NCI-H510A (cell line): ENCODE results near the gene LBX1.
A peak's percentile ranks its signal among the peaks of the same experiment; 100 is the strongest.

Experiments
- DNase-seq: peaks from one replicate; lab custom pipeline; 2025; lab: John Stamatoyannopoulos, UW

Gene LBX1

DNA sequence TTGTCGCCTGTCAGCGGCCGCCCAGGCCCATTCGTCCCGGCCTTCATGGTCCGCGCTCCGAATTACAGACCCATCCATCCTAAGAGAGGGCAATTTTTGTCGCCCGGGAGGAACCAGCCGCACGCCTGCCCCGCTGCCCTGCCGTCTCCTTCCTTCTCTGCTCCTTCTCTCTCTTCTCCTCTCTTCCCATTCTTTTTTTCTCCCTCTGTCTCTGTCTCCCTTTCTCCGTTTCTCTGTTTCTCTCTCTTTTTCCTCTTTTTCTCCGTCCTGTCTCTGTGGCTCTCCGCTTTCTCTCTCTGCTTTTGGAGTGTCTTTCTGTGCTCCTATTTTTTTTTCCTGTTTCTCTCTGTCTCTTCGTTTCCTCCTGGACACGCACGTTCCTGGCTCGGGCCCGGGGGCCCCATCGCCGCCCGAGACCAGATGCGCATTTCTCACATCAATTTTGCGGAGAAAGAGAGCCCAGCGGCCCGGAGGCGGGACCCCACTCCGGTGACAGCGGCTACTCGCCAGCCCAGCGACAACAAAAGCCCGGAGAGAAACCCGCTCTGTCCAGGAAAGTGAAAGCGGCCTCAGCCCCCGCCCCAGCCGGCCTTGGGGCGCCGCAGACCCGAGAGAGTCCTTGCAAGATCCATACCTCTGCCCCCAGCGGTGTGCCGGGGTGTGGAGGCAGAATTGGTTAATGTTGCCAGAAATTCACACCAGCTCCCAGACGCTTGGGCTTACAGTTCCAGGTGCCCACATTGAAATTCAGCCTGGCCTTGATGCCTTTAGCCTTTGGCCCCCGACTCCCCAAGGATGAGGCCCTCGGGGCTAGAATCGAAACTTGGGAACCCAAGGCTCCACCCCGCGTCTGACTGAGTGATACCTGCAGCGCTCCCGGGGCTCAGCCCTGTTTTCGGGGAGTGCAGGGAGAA is 4.1 kb downstream of the LBX1 start:
- no peak for DNase-seq

DNA sequence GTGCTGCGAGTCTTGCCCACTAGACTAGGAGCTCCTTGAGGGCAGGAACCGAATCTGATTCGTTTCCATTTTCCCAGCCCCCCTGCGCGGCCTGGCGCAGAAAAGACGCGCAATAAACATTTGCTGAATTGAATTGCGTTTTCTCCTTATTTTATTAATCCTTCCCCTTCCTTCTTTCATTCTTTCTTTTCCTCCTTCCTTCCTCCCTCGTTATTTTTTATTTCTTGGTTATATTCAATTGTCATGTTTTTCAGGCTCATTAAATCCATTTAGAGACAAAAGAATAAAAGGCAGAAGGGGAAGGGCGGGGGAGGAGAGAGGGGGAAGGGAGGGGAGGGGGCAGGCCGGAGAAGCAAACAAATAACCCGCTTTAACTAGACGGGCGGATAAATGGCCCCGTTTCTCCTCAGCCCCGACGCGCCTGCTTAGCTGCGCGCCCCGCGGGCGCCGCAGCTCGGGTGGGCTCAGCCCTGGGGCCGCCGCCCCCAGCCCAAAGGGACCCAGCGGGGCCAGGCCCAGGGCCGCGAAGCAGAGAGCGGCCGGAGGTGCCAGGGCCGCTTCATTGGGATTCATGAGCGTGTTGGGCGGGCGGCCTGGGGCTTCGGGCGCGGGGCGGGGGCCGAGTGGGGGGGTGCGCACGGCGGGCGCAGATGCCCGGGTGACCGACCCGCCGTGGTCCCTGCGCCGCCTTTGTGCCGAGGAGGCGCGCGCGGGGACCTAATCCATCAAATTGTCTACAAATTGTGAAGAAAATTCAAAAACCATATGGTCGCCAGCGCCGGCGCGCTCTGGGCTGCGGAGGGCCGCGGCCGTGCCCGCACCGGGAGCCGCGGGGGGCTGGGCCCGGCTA is 5.0 kb downstream of the LBX1 start:
- no peak for DNase-seq

DNA sequence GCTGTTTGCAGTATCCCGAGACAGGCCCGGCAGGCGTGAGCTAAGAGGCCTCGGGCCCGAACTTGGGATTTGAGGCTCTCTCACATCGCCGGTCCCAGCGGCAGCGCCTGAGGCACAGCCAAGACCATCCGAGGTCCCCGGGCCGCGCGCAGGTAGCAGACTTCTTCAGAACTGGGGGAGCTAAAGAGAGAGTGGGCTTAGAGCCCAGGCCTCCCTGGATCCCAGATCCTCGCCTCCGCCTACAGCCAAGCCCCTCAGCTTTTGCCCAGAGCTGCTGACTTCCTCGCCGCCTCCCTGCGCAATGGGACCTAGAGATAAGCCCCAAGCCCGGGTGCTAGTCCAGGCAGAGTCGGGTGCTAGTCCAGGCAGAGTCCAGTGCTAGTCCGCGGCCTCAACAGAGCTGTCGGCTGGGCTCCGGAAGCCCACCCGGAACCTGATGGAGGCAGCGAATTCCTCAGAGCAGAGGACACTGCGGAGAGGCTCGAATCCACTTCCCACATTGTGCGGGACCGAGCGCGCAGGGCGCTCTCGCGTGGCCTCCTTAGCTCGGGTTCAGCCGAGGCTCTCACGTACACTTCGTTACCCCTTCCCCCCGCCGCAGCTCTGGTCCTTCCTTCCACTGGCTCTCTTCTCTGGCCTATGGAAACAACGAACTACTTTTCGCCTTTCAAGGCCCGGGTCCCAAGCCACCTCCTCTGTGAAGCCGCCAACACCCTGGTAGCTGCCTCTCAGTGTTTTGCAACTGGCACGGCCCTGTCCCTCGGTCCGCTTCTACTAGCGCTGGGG is 5.8 kb downstream of the LBX1 start:
- DNase-seq, result no peak

DNA sequence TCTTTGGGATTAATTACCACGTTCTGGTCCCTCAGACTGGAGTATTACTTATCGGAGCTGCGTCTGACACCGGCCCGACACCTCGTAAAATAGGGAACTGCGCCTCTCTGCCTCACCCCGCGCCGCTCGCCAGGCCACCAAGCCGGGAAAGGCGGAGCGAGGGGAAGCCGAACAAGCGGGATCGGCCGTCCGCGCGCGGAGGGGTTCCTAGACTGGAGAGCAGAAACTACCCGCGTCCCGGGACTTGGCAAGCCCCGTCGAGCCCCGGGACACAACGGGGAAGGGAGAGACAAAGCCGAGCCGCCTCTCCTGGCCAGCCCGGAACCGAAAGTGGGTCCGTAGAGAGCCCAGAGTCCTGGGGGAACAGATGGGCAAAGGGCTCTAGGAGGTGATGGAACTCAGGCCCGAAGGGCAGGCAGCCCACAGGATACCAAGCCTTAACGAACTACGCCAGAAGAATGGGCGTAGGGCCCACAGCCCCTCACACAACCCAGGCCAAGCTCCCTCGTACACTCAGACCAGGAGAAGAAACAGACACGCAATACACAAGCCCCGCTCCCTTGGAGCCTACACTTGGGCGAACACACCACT is 6.5 kb downstream of the LBX1 start:
- no peak for DNase-seq

DNA sequence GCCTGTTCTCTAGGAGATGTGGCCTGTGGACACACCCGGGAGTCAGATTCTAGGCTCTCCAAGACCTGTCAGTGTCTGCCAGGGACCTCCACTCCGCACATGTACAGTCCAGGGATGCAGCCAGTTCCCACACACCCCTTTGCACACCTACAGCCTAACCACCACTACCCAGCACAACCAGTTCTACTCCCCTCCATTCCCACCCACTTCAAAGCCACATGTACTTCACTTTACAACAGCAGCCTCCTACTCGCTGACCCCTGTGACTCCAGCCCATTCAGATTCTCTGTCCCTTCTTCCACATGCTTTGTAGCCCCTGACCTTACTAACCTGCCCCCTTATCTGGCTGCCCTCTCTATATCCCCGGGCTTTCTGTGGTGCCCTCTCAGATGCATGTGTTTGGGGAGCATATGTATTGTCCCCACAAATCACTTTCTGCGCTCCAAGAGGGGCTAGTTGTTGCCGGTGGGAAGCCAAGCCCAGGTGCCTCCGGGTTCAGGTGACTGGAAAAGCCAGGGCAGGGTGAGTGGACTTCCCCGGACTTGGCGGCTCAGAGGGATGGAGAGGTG is 7.2 kb downstream of the LBX1 start:
- no peak for DNase-seq

DNA sequence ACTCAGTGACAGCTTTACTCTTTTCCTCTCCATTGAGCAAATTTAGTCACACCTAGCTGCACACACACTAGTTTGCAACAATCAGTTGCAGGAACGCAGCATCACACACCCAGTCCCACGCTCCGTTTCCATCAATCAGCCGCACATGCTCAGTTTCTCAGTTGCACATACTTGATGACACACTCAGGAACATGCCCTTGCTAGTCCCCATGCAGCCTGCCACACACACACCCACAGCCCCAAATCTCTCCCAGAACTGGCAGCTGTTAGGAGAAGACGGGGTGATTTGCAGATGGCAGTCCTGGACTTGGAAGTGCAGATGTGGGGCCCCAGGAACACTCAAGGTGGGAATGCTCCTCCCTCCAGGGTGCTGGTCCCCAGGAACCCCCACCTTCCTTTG is 7.7 kb downstream of the LBX1 start:
- no peak for DNase-seq

DNA sequence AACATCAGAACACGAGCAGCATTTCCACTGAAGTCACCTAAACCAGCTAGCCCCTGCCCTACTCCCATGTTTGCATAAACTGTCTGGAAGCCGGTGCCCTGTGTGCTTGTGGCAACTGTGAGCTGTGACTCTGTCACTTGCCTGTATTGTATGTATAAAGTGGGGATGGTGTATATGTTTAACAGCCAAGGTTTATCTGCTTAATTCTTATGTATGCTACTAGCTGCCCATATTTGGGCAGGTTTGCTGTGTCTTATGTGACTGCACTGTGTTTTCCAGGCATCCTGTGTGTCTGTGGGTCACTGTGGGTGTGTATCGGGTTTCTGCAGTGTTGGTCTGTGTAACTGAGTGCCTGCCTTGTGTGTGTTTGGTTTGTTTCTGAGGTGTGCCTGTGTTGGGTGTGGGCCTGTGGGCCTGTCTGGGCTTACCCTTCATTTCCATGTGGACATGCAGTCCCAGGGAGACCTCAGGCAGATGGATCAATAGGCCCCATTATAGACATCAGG is 9.3 kb downstream of the LBX1 start:
- DNase-seq, result no peak

DNA sequence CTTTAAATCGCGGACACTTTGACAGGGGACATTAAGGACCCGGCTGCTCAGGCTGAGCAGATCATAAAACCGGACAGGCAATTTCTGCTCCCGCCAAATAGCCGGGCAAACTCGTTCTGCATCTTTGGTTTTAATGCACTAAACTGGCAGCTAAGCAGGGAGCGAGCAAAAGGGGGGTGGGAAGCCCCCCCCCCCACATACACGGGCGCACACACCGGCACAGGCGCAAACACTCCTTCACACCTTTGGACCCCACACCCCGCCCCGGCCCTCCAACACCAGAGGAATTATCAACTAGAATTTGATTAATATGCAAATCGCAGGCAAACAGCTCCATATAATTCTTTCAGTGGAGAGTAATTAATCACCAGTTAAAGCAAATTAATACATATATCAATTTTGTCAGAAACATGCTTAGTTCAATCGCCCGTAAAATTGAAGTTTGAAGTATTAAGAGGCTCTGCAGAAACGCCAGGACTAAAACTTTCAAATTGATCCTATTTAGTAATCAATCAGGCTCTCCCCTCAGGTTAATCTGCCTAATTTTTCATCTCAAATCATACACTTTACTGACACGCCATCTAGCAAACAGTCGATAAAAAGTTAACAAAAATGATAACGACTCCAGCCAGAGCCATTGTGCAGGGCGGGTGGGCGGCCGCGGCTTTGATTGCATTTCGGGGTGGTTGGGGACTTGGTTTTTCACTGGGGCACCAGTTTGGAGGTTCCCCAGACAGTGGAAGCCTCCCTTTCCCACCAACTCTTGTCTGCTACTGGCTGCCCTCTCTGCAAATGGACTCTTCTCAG is 9.9 kb downstream of the LBX1 start:
- DNase-seq, result no peak

DNA sequence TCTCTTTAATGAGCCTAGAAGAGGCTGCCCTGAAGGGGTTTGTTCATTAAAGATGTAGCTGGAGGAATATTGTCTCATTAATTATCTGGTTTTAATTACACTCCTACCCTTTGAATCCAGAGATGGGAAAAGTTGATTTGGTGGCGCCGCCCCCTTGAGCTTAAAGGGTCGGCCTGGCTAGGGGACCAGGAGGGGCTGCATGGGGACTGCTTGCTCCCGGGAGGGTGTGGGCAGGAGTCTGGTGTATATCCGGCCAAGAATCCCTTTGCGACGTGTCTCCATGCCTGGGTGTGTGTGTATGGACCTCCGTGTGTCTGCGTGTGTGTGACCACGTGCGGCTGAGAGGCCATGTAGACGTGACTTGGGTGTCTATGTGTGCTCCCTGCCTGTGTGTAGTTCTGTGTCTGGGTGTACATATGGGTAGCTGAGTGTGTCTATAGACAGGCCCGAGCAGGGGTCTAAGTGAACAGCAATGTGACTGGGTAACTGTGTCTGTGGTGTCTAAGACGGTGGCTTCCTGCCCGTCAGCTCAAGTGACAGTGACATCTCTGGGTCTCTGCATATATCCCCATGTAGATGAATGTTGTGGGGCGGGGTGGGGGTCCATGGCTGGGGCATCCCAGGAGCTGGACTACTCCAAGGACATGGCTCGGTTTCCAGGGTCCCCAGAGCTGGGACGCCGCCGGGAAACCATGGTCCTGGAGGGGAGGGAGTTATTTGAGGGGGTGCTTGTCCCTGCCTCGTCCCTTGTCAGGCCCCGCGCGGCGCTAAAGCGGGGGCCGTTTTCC is 10.7 kb downstream of the LBX1 start:
- DNase-seq, result no peak

DNA sequence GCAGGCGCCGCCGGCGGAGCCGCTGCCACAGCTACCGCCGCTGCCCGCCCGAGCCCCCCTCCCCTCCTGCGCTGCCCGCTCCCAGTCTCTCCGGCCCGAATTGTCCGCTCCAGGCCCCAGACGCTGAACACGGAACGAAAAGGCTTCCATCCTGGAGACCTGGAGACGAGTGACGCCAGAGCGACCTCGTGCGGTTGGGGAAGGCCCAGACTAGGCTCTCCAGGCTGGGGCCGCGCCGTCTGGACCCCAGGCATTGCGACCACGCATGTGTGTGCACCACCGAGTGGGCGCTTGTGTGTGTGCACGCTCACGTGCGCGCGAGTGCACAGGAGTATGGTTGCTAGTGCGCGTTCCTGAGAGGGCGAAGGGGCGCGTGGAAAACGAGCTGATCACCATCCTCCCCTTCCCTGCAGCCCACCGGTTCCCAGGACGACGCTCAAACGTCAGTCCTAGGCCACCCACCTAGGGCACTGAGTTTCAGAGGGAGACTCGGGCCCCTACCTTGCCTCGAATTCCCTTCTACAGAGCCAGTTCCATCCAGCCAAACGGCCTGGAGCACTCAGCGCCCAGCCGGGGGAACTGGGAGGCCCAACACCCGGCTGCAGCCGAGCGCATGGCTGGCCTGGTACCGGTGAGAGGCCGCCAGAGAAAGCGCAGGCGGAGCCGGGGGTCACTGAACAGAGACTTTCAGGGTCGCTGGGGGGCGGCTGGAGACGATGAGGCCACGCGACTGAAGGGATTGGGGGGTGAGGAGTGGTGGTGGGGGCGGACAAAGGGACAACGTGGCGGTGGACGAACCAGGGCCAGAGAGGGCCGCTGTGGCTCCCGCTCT is 11.6 kb downstream of the LBX1 start:
- DNase-seq, result peak; percentile 70

DNA sequence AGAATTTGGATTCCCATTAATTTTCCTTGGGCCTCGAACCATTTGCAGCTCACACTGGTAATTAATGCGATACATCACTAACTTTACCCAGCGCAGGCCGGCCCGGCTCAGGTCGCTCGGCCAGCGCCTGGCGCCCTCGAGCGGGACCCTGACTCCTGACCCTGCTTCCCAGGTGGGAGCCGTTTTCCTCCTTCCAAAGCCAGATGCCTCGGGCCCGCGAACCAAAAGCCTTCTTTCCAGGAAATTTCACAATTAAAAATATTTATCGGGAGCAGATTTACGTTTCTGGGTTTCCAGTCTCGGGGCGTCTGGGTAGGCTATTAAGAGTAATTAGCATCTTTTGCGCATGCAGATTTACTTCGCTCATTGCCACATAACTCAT is 12.2 kb downstream of the LBX1 start:
- no peak for DNase-seq

DNA sequence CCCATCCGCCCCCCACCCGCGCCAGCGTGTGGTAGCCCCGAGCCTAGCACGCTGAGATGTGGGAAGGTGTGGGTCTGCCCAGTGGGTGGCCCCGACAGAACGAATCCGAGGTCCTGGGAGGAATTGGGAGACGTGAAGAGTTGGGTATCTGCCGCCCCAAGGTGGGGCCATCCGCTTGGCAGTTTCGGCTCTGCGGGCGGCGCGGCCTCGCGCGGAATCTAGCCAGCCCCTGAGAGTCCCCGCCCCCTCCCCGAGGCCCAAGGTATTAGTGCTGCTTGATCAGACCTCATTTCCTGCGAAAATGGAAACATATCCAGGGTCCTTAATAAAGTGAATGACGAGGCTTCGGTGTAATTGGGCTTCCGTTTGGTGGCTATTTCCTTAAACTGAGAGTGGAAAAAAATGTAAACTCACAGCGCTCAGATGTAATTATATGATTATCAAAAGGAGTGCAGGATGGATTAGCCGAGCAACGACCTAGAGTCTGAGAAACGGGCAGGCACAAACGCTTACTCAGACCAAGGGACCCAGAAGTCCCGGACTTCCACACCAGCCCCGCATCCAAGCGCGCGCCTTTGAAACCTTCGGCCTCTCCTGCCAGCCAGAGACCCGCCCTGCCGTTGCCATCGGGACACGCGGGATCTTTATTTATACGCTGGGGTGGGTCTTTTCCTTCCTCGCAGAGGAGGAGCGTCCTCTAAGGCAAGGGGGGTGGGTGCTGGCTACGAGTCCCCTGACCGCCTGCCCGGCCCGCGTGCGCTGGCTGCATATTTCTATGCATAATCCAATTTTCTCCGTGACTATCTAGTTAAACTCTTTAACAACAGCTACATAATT is 12.8 kb downstream of the LBX1 start:
- DNase-seq, result no peak

DNA sequence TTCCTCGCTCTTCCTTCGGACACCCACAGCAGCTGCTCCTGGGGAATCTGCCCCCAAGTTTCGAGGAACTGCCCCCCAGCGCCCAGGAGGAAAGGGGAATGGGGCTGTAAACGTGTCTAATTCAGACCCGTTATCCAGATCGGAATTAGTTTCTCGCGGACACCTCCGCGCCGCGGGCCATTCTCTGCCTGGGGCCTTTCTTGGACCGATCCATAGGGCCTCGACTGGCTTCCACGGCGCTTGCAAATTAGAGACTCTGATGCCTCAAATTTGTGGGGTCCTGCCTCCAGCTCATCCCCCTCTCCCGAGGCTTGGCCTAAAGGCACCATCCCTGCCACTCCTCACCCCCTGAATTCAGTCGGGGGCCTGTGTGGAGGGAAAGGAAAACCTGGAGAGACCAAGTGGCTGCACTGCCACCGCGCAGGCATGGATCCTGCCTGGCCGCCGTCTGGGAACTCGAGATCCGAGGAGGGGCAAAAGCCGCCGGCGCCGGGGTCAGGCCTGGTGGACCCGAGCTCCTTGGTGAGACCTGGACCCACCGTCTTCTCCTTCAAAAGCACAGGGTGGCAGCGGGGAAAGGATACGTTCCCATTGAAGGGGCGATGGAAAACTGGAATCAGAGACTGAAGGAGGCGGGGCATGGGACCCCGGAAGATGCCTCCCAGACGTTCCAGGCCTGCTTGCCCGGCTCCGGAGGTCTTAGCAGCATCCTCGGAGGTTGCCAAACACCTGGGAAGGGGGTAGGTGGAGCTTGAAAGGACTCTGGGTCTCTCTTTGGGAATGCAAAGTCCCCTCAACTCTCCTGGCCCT is 13.7 kb downstream of the LBX1 start:
- no peak for DNase-seq

DNA sequence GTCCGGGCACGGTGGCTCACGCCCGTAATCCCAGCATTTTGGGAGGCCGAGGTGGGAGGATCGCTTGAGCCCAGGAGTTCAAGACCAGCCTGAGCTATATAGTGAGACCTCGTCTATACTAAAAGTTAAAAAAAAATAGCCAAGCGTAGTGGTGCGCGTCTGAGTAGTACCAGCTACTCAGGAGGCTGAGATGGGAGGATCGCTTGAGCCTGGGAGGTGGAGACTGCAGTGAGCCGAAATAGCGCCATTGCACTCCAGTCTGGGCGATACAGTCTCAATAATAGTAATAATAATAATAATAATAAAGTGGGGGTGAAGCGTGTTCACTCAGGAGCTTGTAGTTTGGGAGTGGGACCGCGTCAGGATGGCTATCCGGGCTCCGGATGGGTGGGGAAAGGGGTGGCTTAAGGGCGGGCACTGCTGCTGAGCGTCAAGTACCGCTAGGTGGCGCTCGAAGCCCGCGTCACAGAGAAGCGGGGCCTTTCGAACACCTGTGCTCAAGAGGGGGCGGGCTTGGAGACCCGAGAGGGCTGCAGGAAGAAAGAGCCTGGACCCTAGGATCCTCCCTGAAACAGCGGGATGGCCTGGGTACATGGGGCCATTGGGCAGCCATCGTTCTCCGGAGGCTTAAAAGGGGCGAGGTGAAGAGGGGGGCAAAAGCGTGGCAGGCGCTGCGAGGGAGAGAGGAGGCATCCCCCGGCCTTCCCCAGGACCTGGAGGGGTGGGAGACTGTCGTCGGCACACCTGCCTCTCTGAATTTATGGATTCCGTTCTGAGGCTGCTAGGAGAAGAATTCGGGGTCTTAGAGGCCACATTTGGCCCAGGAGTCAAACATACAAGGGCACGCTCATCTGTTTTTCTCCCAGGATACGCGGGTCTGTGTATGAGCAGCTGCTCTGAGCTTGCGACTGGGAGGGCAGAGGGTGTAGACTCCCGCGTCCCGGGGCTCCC is 14.5 kb downstream of the LBX1 start:
- peak; percentile 69 for DNase-seq

DNA sequence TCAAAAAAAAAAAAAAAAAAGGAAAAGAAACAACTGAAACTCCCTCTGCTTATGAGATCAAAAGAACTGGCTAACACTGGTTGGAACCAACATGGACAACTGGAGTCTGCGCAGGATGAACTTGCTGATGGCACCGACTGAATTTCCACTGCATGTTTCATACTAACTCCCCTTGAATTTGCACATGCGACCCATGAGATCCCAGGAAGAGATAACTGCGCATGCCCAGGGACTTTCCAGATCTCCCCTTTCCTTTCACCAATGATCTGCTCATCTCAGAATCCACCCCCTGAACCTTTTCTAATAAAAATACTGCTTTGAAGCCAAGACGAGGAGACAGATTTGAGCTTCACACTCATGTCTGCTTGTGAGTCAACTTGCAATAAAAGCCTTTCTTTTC is 20.7 kb downstream of the LBX1 start:
- DNase-seq, result no peak

DNA sequence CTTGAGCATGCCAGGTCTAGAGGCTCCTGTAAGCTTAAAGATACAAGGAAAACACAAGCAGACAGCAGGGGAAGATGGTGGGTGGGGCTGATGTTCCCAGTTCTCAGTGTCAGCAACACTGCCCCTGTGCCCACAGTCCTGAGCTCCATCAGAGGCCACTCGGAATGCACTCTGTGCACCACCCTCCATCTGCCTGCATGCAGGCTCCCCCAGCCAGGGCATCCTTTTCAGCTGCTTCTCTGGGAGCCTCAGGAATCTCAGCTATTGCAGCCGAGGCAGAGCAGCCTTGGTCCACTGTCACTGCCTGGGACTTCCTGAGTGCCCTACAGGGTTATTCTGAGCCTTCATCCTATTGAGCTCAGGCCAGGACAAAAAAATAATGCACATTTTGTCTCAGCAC is 22.2 kb downstream of the LBX1 start:
- no peak for DNase-seq
